HepG2 (cell line): ENCODE measurements around the gene MLLT10. TPM values are rescaled to one million over a fixed set of nuclear protein-coding genes. Genes with fewer than 3 reads are reported as not detected.

Source experiments
- ARHGAP35 ChIP-seq: sonication (generic); formaldehyde crosslinking; IDR thresholded peaks from 2 replicates; pipeline ENCODE4 v1.9.0; 2022; ENCODE audit warnings: mild to moderate bottlenecking, inconsistent platforms, moderate library complexity, missing genetic modification reagents, borderline replicate concordance
- HDAC1 ChIP-seq: sonication (generic); formaldehyde crosslinking; IDR thresholded peaks from 2 replicates; pipeline ENCODE4 v1.5.1; 2020; ENCODE audit warnings: mild to moderate bottlenecking, missing genetic modification reagents
- HNF1B ChIP-seq: sonication (generic); formaldehyde crosslinking; IDR thresholded peaks from 2 replicates; pipeline ENCODE4 v1.5.1; 2020; ENCODE audit warnings: mild to moderate bottlenecking, moderate library complexity, missing genetic modification reagents
- IRF2 ChIP-seq: IDR thresholded peaks from 2 replicates; pipeline ENCODE4 v1.6.1; 2018; ENCODE audit warnings: missing genetic modification reagents, missing compliant biosample characterization
- RERE ChIP-seq: IDR thresholded peaks from 2 replicates; pipeline ENCODE4 v1.6.1; 2016; ENCODE audit warnings: low read depth, missing genetic modification reagents, missing compliant biosample characterization
- ZBTB34 ChIP-seq: sonication (generic); formaldehyde crosslinking; IDR thresholded peaks from 2 replicates; pipeline ENCODE4 v1.8.0; 2022; ENCODE audit warnings: mild to moderate bottlenecking, missing genetic modification reagents
- ZFP90 ChIP-seq: sonication (generic); formaldehyde crosslinking; IDR thresholded peaks from 2 replicates; pipeline ENCODE4 v1.8.0; 2022; ENCODE audit warnings: missing genetic modification reagents, mild to moderate bottlenecking, inconsistent platforms, borderline replicate concordance
- ZNF263 ChIP-seq: sonication (generic); formaldehyde crosslinking; IDR thresholded peaks from 2 replicates; pipeline ENCODE4 v1.4.0; 2020; ENCODE audit warnings: missing genetic modification reagents
- ZNF350 ChIP-seq: sonication (generic); formaldehyde crosslinking; IDR thresholded peaks from 2 replicates; pipeline ENCODE4 v1.4.0; 2020; ENCODE audit warnings: mild to moderate bottlenecking, low read depth, missing genetic modification reagents, borderline replicate concordance
- ZNF496 ChIP-seq: sonication (generic); formaldehyde crosslinking; IDR thresholded peaks from 2 replicates; pipeline ENCODE4 v1.8.1; 2023; ENCODE audit warnings: mild to moderate bottlenecking, moderate library complexity, missing genetic modification reagents; ENCODE audit not compliant: insufficient replicate concordance
- polyA plus RNA-seq, 8 experiments: library from polyadenylated mRNA; depleted of rRNA in 3 of 8; stranded (reverse) in 7 of 8; unstranded in 1 of 8; fragments of >200 nt; fragmentation: Illumina TruSeq in 4 of 8; extraction: Trizol in 4 of 8; gene quantifications; 2 replicates each; pipeline versions ENCODE4 v1.2.1 to v1.2.3, GENCODE V29; 2011 to 2016; ENCODE audit warnings: low read depth in 4 of 8, missing spikeins in 1 of 8, mixed read lengths in 1 of 8; ENCODE audit not compliant: insufficient read depth in 1 of 8
- total RNA-seq, 5 experiments: library from RNA; depleted of rRNA; stranded (reverse); fragments of >200 nt; fragmentation: Illumina TruSeq; extraction: Trizol; gene quantifications; 2 replicates each; pipeline ENCODE4 v1.2.3, GENCODE V29; 2016; ENCODE audit warnings: low read depth in 1 of 5
- TF ChIP-seq, protein P1 (sequence below): sonication (generic); formaldehyde crosslinking; IDR thresholded peaks from 2 replicates; pipeline ENCODE4 v1.5.1; 2020; ENCODE audit warnings: mild to moderate bottlenecking, missing genetic modification reagents, moderate library complexity
- TF ChIP-seq, protein P2 (sequence below): sonication (generic); formaldehyde crosslinking; IDR thresholded peaks from 2 replicates; pipeline ENCODE4 v1.5.0; 2020; ENCODE audit warnings: mild to moderate bottlenecking, missing genetic modification reagents
- TF ChIP-seq, protein P3 (sequence below): sonication (generic); formaldehyde crosslinking; IDR thresholded peaks from 2 replicates; pipeline ENCODE4 v1.4.0; 2020; ENCODE audit warnings: missing genetic modification reagents, borderline replicate concordance

Gene MLLT10
- total and polyA plus RNA-seq, 2 of the 13 experiments (the other 11 are each of a cell fraction or from before 2014, with no cell fraction given) = 51.3 to 84.1 TPM

DNA sequence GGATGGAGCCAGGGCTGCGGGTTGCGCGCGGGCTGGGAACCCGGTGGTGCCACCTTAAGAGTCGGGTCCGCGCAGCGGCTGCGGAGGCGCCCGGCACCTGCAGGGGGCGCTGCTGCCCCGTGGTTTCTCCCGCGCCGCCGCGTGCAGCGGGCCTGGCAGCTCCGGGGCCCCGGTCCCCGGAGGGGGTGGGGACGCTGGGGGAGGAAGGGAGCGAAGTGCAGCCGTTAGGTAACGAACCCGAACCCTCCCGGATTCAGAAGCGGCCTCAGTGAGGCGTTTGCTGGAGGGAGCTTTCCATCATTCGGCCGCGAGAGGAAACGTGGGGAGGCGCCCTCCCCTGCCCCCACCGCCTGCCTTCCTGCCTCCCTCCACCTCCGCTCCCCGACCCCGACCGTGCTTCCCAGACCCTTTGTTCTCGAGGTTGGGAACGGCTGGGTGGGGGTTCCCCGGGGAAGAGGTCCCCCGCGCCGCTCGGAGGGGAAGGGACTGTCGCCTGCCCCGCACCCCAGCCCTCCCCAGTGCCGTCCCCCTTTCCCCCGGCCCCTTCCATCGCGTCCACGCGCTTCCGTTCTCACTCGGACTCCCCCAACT, 38.2 kb upstream of the MLLT10 start (continued):
- TF ChIP-seq ZNF496 (CRISPR knock-in tag) (no peak), RERE (CRISPR knock-in tag) (peak; percentile 43; the same call in 1 of the 2 replicates), HNF1B (0 out of 2 replicates have a peak, but pooled peaks have one; percentile 16), ZBTB34 (CRISPR knock-in tag) (peak; percentile 89), ZFP90 (0 out of 2 replicates have a peak, but pooled peaks have one; percentile 13), IRF2 (CRISPR knock-in tag) (peak; percentile 94), ZNF350 (CRISPR knock-in tag) (peak; percentile 80), HDAC1 (CRISPR knock-in tag) (peak; percentile 81; the same call in 1 of the 2 replicates), ARHGAP35 (CRISPR knock-in tag) (peak; percentile 87; the same call in 1 of the 2 replicates), ZNF263 (peak; percentile 68; the same call in 1 of the 2 replicates)
- TF ChIP-seq, protein P1, sequence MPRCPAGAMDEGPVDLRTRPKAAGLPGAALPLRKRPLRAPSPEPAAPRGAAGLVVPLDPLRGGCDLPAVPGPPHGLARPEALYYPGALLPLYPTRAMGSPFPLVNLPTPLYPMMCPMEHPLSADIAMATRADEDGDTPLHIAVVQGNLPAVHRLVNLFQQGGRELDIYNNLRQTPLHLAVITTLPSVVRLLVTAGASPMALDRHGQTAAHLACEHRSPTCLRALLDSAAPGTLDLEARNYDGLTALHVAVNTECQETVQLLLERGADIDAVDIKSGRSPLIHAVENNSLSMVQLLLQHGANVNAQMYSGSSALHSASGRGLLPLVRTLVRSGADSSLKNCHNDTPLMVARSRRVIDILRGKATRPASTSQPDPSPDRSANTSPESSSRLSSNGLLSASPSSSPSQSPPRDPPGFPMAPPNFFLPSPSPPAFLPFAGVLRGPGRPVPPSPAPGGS (CRISPR knock-in tag) = peak; percentile 53; the same call in 1 of the 2 replicates
- TF ChIP-seq, protein P2, sequence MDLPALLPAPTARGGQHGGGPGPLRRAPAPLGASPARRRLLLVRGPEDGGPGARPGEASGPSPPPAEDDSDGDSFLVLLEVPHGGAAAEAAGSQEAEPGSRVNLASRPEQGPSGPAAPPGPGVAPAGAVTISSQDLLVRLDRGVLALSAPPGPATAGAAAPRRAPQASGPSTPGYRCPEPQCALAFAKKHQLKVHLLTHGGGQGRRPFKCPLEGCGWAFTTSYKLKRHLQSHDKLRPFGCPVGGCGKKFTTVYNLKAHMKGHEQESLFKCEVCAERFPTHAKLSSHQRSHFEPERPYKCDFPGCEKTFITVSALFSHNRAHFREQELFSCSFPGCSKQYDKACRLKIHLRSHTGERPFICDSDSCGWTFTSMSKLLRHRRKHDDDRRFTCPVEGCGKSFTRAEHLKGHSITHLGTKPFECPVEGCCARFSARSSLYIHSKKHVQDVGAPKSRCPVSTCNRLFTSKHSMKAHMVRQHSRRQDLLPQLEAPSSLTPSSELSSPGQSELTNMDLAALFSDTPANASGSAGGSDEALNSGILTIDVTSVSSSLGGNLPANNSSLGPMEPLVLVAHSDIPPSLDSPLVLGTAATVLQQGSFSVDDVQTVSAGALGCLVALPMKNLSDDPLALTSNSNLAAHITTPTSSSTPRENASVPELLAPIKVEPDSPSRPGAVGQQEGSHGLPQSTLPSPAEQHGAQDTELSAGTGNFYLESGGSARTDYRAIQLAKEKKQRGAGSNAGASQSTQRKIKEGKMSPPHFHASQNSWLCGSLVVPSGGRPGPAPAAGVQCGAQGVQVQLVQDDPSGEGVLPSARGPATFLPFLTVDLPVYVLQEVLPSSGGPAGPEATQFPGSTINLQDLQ (CRISPR knock-in tag) = no peak; the same call in 1 of the 2 replicates
- TF ChIP-seq, protein P3, sequence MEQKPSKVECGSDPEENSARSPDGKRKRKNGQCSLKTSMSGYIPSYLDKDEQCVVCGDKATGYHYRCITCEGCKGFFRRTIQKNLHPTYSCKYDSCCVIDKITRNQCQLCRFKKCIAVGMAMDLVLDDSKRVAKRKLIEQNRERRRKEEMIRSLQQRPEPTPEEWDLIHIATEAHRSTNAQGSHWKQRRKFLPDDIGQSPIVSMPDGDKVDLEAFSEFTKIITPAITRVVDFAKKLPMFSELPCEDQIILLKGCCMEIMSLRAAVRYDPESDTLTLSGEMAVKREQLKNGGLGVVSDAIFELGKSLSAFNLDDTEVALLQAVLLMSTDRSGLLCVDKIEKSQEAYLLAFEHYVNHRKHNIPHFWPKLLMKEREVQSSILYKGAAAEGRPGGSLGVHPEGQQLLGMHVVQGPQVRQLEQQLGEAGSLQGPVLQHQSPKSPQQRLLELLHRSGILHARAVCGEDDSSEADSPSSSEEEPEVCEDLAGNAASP (CRISPR knock-in tag) = peak; percentile 92
